OCI-LY1 (cell line): ENCODE measurements around the gene ZFC3H1.

Experiments used
- H2AFZ ChIP-seq: fragments of 200-600 bp; sonication (generic), shearing (Covaris generic); 2 replicates; pipeline ENCODE4 v1.6.0; 2014; ENCODE audit warnings: antibody characterized with exemption, mild to moderate bottlenecking, low read length
- H3F3A ChIP-seq: fragments of 200-600 bp; sonication (generic), shearing (Covaris generic); 2 replicates; pipeline ENCODE4 v1.6.0; 2014; ENCODE audit warnings: mild to moderate bottlenecking, antibody characterized with exemption, low read length, moderate library complexity; ENCODE audit not compliant: insufficient read depth
- H3K27ac ChIP-seq: fragments of 200-600 bp; sonication (generic); 2 replicates; pipeline ENCODE4 v1.5.1; 2014; ENCODE audit warnings: low read length, mixed run types, mild to moderate bottlenecking, low read depth; ENCODE audit not compliant: poor library complexity, severe bottlenecking
- H3K27me3 ChIP-seq: fragments of 200-600 bp; sonication (generic); 2 replicates; pipeline ENCODE4 v1.6.0; 2014; ENCODE audit warnings: antibody characterized with exemption, mild to moderate bottlenecking, low read length, moderate library complexity; ENCODE audit not compliant: insufficient read depth
- H3K36me3 ChIP-seq: fragments of 200-600 bp; sonication (generic); 2 replicates; pipeline ENCODE4 v1.6.1; 2014; ENCODE audit warnings: mild to moderate bottlenecking, antibody characterized with exemption, low read length, moderate library complexity, mixed read lengths; ENCODE audit not compliant: insufficient read depth
- H3K4me1 ChIP-seq: fragments of 200-600 bp; sonication (generic); 2 replicates; pipeline ENCODE4 v1.5.1; 2014; ENCODE audit warnings: mild to moderate bottlenecking, low read length, moderate library complexity; ENCODE audit not compliant: insufficient read depth, severe bottlenecking
- H3K4me2 ChIP-seq: fragments of 200-600 bp; sonication (generic), shearing (Covaris generic); 2 replicates; pipeline ENCODE4 v1.6.1; 2014; ENCODE audit warnings: low read length
- H3K4me3 ChIP-seq: fragments of 200-600 bp; sonication (generic); 2 replicates; pipeline ENCODE4 v1.5.1; 2014; ENCODE audit warnings: low read length, low read depth, mild to moderate bottlenecking, mixed read lengths; ENCODE audit not compliant: poor library complexity, severe bottlenecking
- H3K79me2 ChIP-seq: fragments of 200-600 bp; shearing (Covaris generic); 2 replicates; pipeline ENCODE4 v1.6.1; 2016; ENCODE audit warnings: mixed run types, low read length, mixed read lengths; ENCODE audit not compliant: insufficient read depth
- H3K9ac ChIP-seq: fragments of 200-600 bp; sonication (generic), shearing (Covaris generic); 2 replicates; pipeline ENCODE4 v1.6.1; 2014; ENCODE audit warnings: mild to moderate bottlenecking, low read length, mixed read lengths
- H3K9me2 ChIP-seq: fragments of 200-600 bp; sonication (generic), shearing (Covaris generic); 2 replicates; pipeline ENCODE4 v1.6.1; 2014; ENCODE audit warnings: low read depth, mild to moderate bottlenecking, low read length, mixed read lengths
- H3K9me3 ChIP-seq: fragments of 200-600 bp; shearing (Covaris generic); 2 replicates; pipeline ENCODE4 v1.6.1; 2014; ENCODE audit warnings: low read length, mixed read lengths
- H4K20me1 ChIP-seq: fragments of 200-600 bp; sonication (generic), shearing (Covaris generic); 2 replicates; pipeline ENCODE4 v1.6.0; 2016; ENCODE audit warnings: mild to moderate bottlenecking, low read length; ENCODE audit not compliant: insufficient read depth
- EZH2 ChIP-seq: fragments of 200-600 bp; sonication (generic), shearing (Covaris generic); IDR thresholded peaks from 2 replicates; pipeline ENCODE4 v1.8.0; 2017; ENCODE audit warnings: borderline replicate concordance, mixed run types, mild to moderate bottlenecking, antibody characterized with exemption, low read length, moderate library complexity, mixed read lengths
- TF ChIP-seq, protein P1 (sequence below): fragments of 200-600 bp; sonication (generic), shearing (Covaris generic); IDR thresholded peaks from 2 replicates; pipeline ENCODE4 v1.5.1; 2017; ENCODE audit warnings: mild to moderate bottlenecking, antibody characterized with exemption, low read length, moderate library complexity, mixed read lengths

The ZFC3H1 gene

DNA sequence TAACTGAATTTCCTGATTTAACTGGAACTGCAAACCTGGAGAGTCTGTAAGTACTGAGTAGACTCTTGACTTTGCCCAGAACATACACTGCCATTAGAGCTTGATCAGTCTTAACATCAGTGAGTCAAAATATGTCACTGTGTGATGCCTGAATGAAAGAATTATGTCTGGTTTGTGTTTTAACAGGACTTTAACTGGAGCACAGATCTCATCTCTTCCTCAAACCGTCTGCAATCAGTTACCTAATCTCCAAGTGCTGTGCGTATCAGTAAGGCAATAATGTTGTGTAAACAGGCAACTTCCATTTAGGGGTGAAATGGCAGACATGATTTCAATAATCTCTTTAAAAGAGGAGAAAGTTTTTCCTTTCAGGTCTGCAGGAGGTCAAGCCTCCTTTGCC, 97.0 kb downstream of the ZFC3H1 start:
- Histone ChIP-seq H3K4me3 (no peak overlapping the region), H3K36me3 (no peaks in the 10 kb centered on the region), H3K27ac (no peak overlapping the region), H2AFZ (no peak overlapping the region), H3F3A (no peaks in the 10 kb centered on the region), H3K9me2 (no peaks in the 10 kb centered on the region), H3K4me1 (no peaks in the 10 kb centered on the region), H3K9me3 (no peaks in the 10 kb centered on the region), H3K79me2 (no peaks in the 10 kb centered on the region), H4K20me1 (no peaks in the 10 kb centered on the region), H3K27me3 (no peaks in the 10 kb centered on the region), H3K9ac (no peak overlapping the region), H3K4me2 (no peak overlapping the region)
- TF ChIP-seq EZH2: no peak
- TF ChIP-seq, protein P1, sequence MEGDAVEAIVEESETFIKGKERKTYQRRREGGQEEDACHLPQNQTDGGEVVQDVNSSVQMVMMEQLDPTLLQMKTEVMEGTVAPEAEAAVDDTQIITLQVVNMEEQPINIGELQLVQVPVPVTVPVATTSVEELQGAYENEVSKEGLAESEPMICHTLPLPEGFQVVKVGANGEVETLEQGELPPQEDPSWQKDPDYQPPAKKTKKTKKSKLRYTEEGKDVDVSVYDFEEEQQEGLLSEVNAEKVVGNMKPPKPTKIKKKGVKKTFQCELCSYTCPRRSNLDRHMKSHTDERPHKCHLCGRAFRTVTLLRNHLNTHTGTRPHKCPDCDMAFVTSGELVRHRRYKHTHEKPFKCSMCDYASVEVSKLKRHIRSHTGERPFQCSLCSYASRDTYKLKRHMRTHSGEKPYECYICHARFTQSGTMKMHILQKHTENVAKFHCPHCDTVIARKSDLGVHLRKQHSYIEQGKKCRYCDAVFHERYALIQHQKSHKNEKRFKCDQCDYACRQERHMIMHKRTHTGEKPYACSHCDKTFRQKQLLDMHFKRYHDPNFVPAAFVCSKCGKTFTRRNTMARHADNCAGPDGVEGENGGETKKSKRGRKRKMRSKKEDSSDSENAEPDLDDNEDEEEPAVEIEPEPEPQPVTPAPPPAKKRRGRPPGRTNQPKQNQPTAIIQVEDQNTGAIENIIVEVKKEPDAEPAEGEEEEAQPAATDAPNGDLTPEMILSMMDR: no peak

DNA sequence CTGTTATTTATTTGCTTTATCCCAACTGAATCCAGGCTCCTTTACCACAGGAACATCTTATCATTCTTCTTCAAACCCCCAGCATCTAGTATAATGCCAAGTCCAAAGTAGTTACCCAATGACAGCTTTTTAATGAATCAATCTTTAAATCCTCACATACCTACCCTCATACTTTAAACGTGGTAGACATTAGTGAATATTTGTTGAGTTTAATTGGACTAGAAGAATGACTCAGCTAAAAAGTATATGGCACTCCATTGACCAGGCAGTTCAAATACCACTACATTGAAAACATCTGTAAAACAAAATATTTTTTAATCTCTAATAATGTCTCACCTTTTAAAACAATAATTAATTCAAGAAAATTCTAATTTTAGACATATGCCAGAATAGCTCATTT, 98.1 kb downstream of the ZFC3H1 start:
- Histone ChIP-seq H3K36me3 (no peaks in the 10 kb centered on the region), H3K9me2 (no peaks in the 10 kb centered on the region), H2AFZ (no peak overlapping the region), H4K20me1 (no peaks in the 10 kb centered on the region), H3K4me1 (no peaks in the 10 kb centered on the region), H3K27me3 (no peaks in the 10 kb centered on the region), H3K27ac (no peak overlapping the region), H3K4me3 (no peak overlapping the region), H3F3A (no peaks in the 10 kb centered on the region), H3K9me3 (no peaks in the 10 kb centered on the region), H3K4me2 (no peak overlapping the region), H3K9ac (no peak overlapping the region), H3K79me2 (no peaks in the 10 kb centered on the region)
- TF ChIP-seq, protein P1: no peak
- TF ChIP-seq EZH2: no peak

DNA sequence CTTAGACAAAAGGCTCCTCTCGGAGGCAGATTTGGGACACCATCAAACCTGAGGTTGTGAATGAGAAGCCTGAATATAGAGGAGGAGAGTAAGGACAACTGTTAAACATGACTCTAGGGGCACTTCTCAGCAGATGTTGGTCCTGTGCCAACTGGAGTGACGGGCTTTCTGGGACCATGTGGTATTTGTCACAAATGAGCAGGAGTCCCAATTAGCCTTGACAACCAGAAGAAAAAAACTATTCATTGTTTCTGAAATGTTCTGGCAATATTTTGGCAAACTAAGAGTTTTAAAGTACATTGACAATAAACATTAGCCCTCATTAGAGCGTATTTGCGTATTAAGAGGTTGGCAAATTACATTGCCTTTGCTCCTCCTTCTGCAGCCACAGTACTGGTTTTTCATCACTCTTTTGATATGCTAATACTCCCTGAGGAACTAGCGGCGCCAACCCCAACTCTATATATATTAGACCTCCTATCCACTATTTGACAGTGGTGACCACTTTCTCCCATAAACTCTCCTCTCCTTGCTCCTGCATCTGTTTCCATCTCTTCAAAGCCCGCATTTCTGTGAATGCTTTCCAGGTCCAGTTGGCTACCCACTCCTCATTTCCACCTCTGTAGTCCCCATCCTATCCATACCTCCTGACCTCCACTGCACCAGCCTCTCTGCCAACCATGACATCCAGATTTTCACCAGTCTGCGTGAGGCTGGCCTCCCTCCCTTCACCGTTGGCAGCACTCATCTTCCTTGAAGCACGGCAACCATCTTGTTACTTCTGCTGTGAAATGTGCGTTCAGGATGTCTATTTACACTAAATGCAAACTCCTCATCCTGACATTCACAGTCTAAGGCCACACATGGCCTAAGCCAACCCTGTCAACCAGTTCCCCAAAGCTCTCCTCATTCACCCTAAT, 100.7 kb downstream of the ZFC3H1 start:
- Histone ChIP-seq H3K27me3 (no peaks in the 10 kb centered on the region), H3K9me2 (no peaks in the 10 kb centered on the region), H3K9me3 (no peaks in the 10 kb centered on the region), H3K9ac (no peak overlapping the region), H3K79me2 (no peaks in the 10 kb centered on the region), H2AFZ (no peak overlapping the region), H3K4me1 (no peaks in the 10 kb centered on the region), H3K27ac (no peak overlapping the region), H3K36me3 (no peaks in the 10 kb centered on the region), H3K4me3 (no peak overlapping the region), H3K4me2 (no peak overlapping the region), H4K20me1 (no peaks in the 10 kb centered on the region), H3F3A (no peaks in the 10 kb centered on the region)
- TF ChIP-seq EZH2: no peak
- TF ChIP-seq, protein P1: no peak
